IgD-negative memory B cell (primary cell): ENCODE data around the gene PLCH1. TPM values are rescaled to one million over a fixed set of nuclear protein-coding genes. Genes with fewer than 3 reads are reported as not detected.
"Not testable (repeated sequence)": the region's sequence is repeated elsewhere in the genome, so short reads cannot be mapped to it uniquely, and the experiment has no call there.

ENCODE experiments used
- H3K27ac Mint-ChIP-seq, 3 donors: one replicate each; pipeline ENCODE4 v1.8.0; 2020 to 2022; ENCODE audit warnings: mild to moderate bottlenecking in 3 of 3, mixed read lengths in 3 of 3, moderate library complexity in 1 of 3
- H3K27me3 Mint-ChIP-seq: one replicate; pipeline ENCODE4 v1.8.0; 2021; ENCODE audit warnings: mixed read lengths
- H3K36me3 Mint-ChIP-seq: one replicate; pipeline ENCODE4 v1.8.0; 2020; ENCODE audit warnings: mild to moderate bottlenecking, mixed read lengths
- H3K4me1 Mint-ChIP-seq, 3 donors: one replicate each; pipeline ENCODE4 v1.8.0; 2020 to 2022; ENCODE audit warnings: mixed read lengths in 3 of 3, mild to moderate bottlenecking in 1 of 3
- H3K4me3 Mint-ChIP-seq, 4 donors: one replicate each; pipeline ENCODE4 v1.8.0; 2020 to 2022; ENCODE audit warnings: mild to moderate bottlenecking in 4 of 4, mixed read lengths in 4 of 4, moderate library complexity in 3 of 4
- H3K9me3 Mint-ChIP-seq, 3 donors: one replicate each; pipeline ENCODE4 v1.8.0; 2020 to 2021; ENCODE audit warnings: mixed read lengths in 3 of 3, mild to moderate bottlenecking in 1 of 3
- polyA plus RNA-seq: library from polyadenylated mRNA; unstranded; fragments of 300-500 nt; fragmentation: Illumina TruSeq; gene quantifications from one replicate; pipeline ENCODE4 v1.2.3, GENCODE V29; 2021

Gene PLCH1
- polyA plus RNA-seq, 1 donor from 2014 or later: not detected

GRCh38 chr3:155651489-155652218 lies 93.2 kb downstream of the PLCH1 start:
- no peaks in the 10 kb centered on the region for H3K9me3 Mint-ChIP-seq
- no peak overlapping the region for H3K4me3 Mint-ChIP-seq
- H3K4me1 Mint-ChIP-seq: no peaks in the 10 kb centered on the region
- H3K27me3 Mint-ChIP-seq: no peaks in the 10 kb centered on the region
- H3K27ac Mint-ChIP-seq: no peak overlapping the region
- H3K36me3 Mint-ChIP-seq: no peaks in the 10 kb centered on the region

- Mint-ChIP-seq H3K27ac (no peak overlapping the region), H3K36me3 (no peaks in the 10 kb centered on the region), H3K27me3 (no peaks in the 10 kb centered on the region), H3K9me3 (no peaks in the 10 kb centered on the region), H3K4me3 (no peak overlapping the region), H3K4me1 (no peaks in the 10 kb centered on the region)
Observed at GRCh38 chr3:155648013-155648591, 96.8 kb downstream of the PLCH1 start.

- Mint-ChIP-seq H3K9me3 (no peaks in the 10 kb centered on the region), H3K27ac (no peak overlapping the region), H3K36me3 (no peaks in the 10 kb centered on the region), H3K4me1 (no peaks in the 10 kb centered on the region), H3K4me3 (no peak overlapping the region), H3K27me3 (no peaks in the 10 kb centered on the region)
Observed at GRCh38 chr3:155647206-155647605, 97.7 kb downstream of the PLCH1 start.

- Mint-ChIP-seq H3K4me1 (no peaks in the 10 kb centered on the region), H3K9me3 (no peaks in the 10 kb centered on the region), H3K4me3 (no peak overlapping the region), H3K27ac (no peak overlapping the region), H3K27me3 (no peaks in the 10 kb centered on the region), H3K36me3 (no peaks in the 10 kb centered on the region)
Observed at GRCh38 chr3:155646669-155647068, 98.2 kb downstream of the PLCH1 start.

GRCh38 chr3:155646128-155646527 lies 98.7 kb downstream of the PLCH1 start:
- no peaks in the 10 kb centered on the region for H3K4me1 Mint-ChIP-seq
- no peaks in the 10 kb centered on the region for H3K36me3 Mint-ChIP-seq
- no peaks in the 10 kb centered on the region for H3K27me3 Mint-ChIP-seq
- H3K9me3 Mint-ChIP-seq: no peaks in the 10 kb centered on the region
- no peak overlapping the region for H3K27ac Mint-ChIP-seq
- H3K4me3 Mint-ChIP-seq: no peak overlapping the region

GRCh38 chr3:155643581-155644165 lies 101.2 kb downstream of the PLCH1 start:
- Mint-ChIP-seq H3K36me3 (no peaks in the 10 kb centered on the region), H3K27me3 (peaks cover 2% of the 10 kb centered on the region), H3K27ac (no peak overlapping the region), H3K9me3 (peaks cover 0 to 2% (median 0%) of the 10 kb centered on the region in 3 donors), H3K4me3 (no peak overlapping the region), H3K4me1 (no peaks in the 10 kb centered on the region)

GRCh38 chr3:155641956-155642355 lies 102.9 kb downstream of the PLCH1 start:
- H3K27me3 Mint-ChIP-seq: peaks cover 2% of the 10 kb centered on the region
- H3K36me3 Mint-ChIP-seq: no peaks in the 10 kb centered on the region
- H3K4me3 Mint-ChIP-seq: no peak overlapping the region
- no peak overlapping the region for H3K27ac Mint-ChIP-seq
- H3K9me3 Mint-ChIP-seq: peaks cover 0 to 2% (median 0%) of the 10 kb centered on the region in 3 donors
- no peaks in the 10 kb centered on the region for H3K4me1 Mint-ChIP-seq

- Mint-ChIP-seq H3K4me3 (no peak overlapping the region), H3K4me1 (no peaks in the 10 kb centered on the region), H3K36me3 (no peaks in the 10 kb centered on the region), H3K27me3 (peaks cover 2% of the 10 kb centered on the region), H3K27ac (no peak overlapping the region), H3K9me3 (peaks cover 0 to 2% (median 0%) of the 10 kb centered on the region in 3 donors)
Observed at GRCh38 chr3:155640098-155640497, 104.8 kb downstream of the PLCH1 start.

GRCh38 chr3:155639462-155640055 lies 105.3 kb downstream of the PLCH1 start:
- Mint-ChIP-seq H3K27me3 (peaks cover 2% of the 10 kb centered on the region), H3K27ac (no peak overlapping the region), H3K36me3 (no peaks in the 10 kb centered on the region), H3K4me3 (no peak overlapping the region), H3K9me3 (peaks cover 0 to 2% (median 0%) of the 10 kb centered on the region in 3 donors), H3K4me1 (no peaks in the 10 kb centered on the region)

- not testable (repeated sequence) for H3K27me3 Mint-ChIP-seq, H3K4me1 Mint-ChIP-seq, H3K9me3 Mint-ChIP-seq, H3K27ac Mint-ChIP-seq, H3K36me3 Mint-ChIP-seq, H3K4me3 Mint-ChIP-seq
Observed at GRCh38 chr3:155638461-155638860, 106.4 kb downstream of the PLCH1 start.

- H3K9me3 Mint-ChIP-seq: peaks cover 0 to 2% (median 0%) of the 10 kb centered on the region in 3 donors
- no peak overlapping the region for H3K27ac Mint-ChIP-seq
- H3K4me3 Mint-ChIP-seq: no peak overlapping the region
- H3K27me3 Mint-ChIP-seq: peaks cover 3% of the 10 kb centered on the region
- H3K4me1 Mint-ChIP-seq: no peaks in the 10 kb centered on the region
- no peaks in the 10 kb centered on the region for H3K36me3 Mint-ChIP-seq
Observed at GRCh38 chr3:155637567-155637966, 107.3 kb downstream of the PLCH1 start.

- Mint-ChIP-seq H3K27me3 (peaks cover 2% of the 10 kb centered on the region), H3K36me3 (no peaks in the 10 kb centered on the region), H3K27ac (no peak overlapping the region), H3K4me1 (no peaks in the 10 kb centered on the region), H3K9me3 (peaks cover 0 to 2% (median 0%) of the 10 kb centered on the region in 3 donors), H3K4me3 (no peak overlapping the region)
Observed at GRCh38 chr3:155635056-155635455, 109.8 kb downstream of the PLCH1 start.

- H3K36me3 Mint-ChIP-seq: no peaks in the 10 kb centered on the region
- no peaks in the 10 kb centered on the region for H3K9me3 Mint-ChIP-seq
- H3K27me3 Mint-ChIP-seq: peaks cover 1% of the 10 kb centered on the region
- no peaks in the 10 kb centered on the region for H3K4me1 Mint-ChIP-seq
- H3K27ac Mint-ChIP-seq: no peak overlapping the region
- H3K4me3 Mint-ChIP-seq: no peak overlapping the region
Observed at GRCh38 chr3:155634121-155634719, 110.7 kb downstream of the PLCH1 start.

GRCh38 chr3:155631323-155632019 lies 113.4 kb downstream of the PLCH1 start:
- Mint-ChIP-seq H3K27me3 (peaks cover 1% of the 10 kb centered on the region), H3K4me3 (no peak overlapping the region), H3K36me3 (no peaks in the 10 kb centered on the region), H3K27ac (no peak overlapping the region), H3K4me1 (no peaks in the 10 kb centered on the region), H3K9me3 (no peaks in the 10 kb centered on the region)

GRCh38 chr3:155629556-155629955 lies 115.3 kb downstream of the PLCH1 start:
- H3K36me3 Mint-ChIP-seq: no peaks in the 10 kb centered on the region
- H3K27me3 Mint-ChIP-seq: peaks cover 1% of the 10 kb centered on the region
- H3K9me3 Mint-ChIP-seq: peaks cover 0 to 2% (median 0%) of the 10 kb centered on the region in 3 donors
- no peaks in the 10 kb centered on the region for H3K4me1 Mint-ChIP-seq
- H3K4me3 Mint-ChIP-seq: no peak overlapping the region
- H3K27ac Mint-ChIP-seq: no peak overlapping the region
